ENCODE measurements around the gene NUMA1. TPM values are rescaled to one million over a fixed set of nuclear protein-coding genes. Genes with fewer than 3 reads are reported as not detected.

Gene NUMA1
- total and polyA plus RNA-seq, 2 experiments from 2014 or later = 33.2 to 104 TPM

GRCh38 chr11:72061739-72062396 lies 18.5 kb downstream of the NUMA1 start:
- Mint-ChIP-seq H3K27ac (no peak overlapping the region), H3K27me3 (ENCODE audit: insufficient read depth, low read depth, poor library complexity) (no peaks in the 10 kb centered on the region), H3K9me3 (no peaks in the 10 kb centered on the region), H3K4me3 (no peak overlapping the region), H3K36me3 (ENCODE audit: low read depth) (peaks cover 4% of the 10 kb centered on the region), H3K4me1 (no peaks in the 10 kb centered on the region)
- no peaks in the 10 kb centered on the region for H3K27me3 ChIP-seq (ENCODE audit: insufficient read depth)
- peaks cover 11% of the 10 kb centered on the region; the same call in 1 of the 2 replicates for H4K20me1 ChIP-seq (replicated peaks; ENCODE audit: insufficient read depth)
- H3K4me2 ChIP-seq = no peak overlapping the region
- TF ChIP-seq ZNF331 (CRISPR knock-in tag; IDR thresholded peaks at IDR 0.05; ENCODE audit: low read depth) = no peak
- no peak for TF ChIP-seq EZH2phosphoT487 (IDR thresholded peaks at IDR 0.05; ENCODE audit: unreplicated experiment)
- TF ChIP-seq STAT1 (IDR thresholded peaks at IDR 0.05; ENCODE audit: unreplicated experiment) = no peak
- TF ChIP-seq NANOG (IDR thresholded peaks at IDR 0.05; ENCODE audit: borderline replicate concordance) = no peak
- no peak for TF ChIP-seq ETS1 (IDR thresholded peaks at IDR 0.05)
- TF ChIP-seq ZNF114 (CRISPR knock-in tag; IDR thresholded peaks at IDR 0.05) = no peak
- no peak for TF ChIP-seq EZH2 (IDR thresholded peaks at IDR 0.05; ENCODE audit: low read depth, unreplicated experiment)
- TF ChIP-seq CTCF (conservative IDR thresholded peaks at IDR 0.05; ENCODE audit: low read depth in 2 of 2) = no peak
- TF ChIP-seq REST (IDR thresholded peaks at IDR 0.05; ENCODE audit: unreplicated experiment) = no peak
- no peak for TF ChIP-seq ZNF462 (CRISPR knock-in tag; IDR thresholded peaks at IDR 0.05)
- TF ChIP-seq CREB1 (CRISPR knock-in tag; IDR thresholded peaks at IDR 0.05; ENCODE audit: low read depth) = no peak
- no peak for TF ChIP-seq POLR2AphosphoS5 (IDR thresholded peaks at IDR 0.05; ENCODE audit: low read depth)
- no peak for TF ChIP-seq JUNB (IDR thresholded peaks at IDR 0.05; ENCODE audit: unreplicated experiment)
- DNase-seq (ENCODE audit: low spot score) (no peak), ATAC-seq (no peak)
- H3F3A ChIP-seq (replicated peaks; ENCODE audit: low read depth) = no peaks in the 10 kb centered on the region
- peaks cover 33% of the 10 kb centered on the region for H3K79me2 ChIP-seq (replicated peaks; ENCODE audit: insufficient read depth)
- H3K36me3 ChIP-seq (ENCODE audit: insufficient read depth) = no peaks in the 10 kb centered on the region; the same call in 1 of the 2 replicates
- H3K27ac ChIP-seq (ENCODE audit: low read depth) = no peak overlapping the region
- H3K4me3 ChIP-seq = no peak overlapping the region
- no peaks in the 10 kb centered on the region for H3K4me1 ChIP-seq (ENCODE audit: insufficient read depth)
- H3K9me2 ChIP-seq (ENCODE audit: insufficient read depth) = no peaks in the 10 kb centered on the region
- H2AFZ ChIP-seq = no peak overlapping the region
